ENCODE data around the gene FRY.

Gene FRY

DNA sequence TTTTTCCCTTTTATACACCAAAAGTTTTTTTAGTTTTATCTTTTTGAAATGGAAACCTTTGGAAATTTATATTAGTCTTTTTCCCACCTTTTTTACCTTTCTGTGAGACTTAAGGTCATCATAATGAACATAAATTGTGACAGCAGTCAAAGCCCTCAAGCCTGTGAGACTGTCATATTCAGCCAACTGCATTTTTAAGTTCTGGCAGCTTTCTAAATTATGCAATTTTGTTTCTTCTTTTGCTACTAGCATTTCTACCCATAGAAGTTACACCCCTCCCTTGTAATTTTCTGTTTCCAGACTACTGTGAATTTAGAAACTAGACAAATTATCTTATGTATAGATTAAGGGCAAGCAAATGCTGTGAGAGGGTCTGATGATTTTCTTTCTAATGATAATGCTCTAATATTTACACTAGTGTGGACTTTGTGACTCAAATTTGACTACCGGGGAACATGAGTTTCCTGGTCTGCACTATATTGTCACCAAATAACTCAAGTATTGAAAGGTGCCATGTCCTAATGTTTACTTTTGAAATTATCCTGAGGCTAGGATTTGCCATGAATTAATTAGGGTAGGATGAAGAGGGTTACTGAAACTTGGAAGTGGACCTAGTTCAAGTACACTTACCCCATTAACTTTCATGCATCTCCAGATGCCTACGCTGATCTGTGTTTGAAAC is 43.7 kb downstream of the FRY start:
- TF ChIP-seq, protein P1, sequence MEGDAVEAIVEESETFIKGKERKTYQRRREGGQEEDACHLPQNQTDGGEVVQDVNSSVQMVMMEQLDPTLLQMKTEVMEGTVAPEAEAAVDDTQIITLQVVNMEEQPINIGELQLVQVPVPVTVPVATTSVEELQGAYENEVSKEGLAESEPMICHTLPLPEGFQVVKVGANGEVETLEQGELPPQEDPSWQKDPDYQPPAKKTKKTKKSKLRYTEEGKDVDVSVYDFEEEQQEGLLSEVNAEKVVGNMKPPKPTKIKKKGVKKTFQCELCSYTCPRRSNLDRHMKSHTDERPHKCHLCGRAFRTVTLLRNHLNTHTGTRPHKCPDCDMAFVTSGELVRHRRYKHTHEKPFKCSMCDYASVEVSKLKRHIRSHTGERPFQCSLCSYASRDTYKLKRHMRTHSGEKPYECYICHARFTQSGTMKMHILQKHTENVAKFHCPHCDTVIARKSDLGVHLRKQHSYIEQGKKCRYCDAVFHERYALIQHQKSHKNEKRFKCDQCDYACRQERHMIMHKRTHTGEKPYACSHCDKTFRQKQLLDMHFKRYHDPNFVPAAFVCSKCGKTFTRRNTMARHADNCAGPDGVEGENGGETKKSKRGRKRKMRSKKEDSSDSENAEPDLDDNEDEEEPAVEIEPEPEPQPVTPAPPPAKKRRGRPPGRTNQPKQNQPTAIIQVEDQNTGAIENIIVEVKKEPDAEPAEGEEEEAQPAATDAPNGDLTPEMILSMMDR (IDR thresholded peaks at IDR 0.05; ENCODE audit: insufficient read depth, low read depth, low read length, missing control alignments), result no peak
- DNase-seq (ENCODE audit: low read depth), result no peak
- H3K4me3 ChIP-seq (ENCODE audit: low read length), result no peak overlapping the region

DNA sequence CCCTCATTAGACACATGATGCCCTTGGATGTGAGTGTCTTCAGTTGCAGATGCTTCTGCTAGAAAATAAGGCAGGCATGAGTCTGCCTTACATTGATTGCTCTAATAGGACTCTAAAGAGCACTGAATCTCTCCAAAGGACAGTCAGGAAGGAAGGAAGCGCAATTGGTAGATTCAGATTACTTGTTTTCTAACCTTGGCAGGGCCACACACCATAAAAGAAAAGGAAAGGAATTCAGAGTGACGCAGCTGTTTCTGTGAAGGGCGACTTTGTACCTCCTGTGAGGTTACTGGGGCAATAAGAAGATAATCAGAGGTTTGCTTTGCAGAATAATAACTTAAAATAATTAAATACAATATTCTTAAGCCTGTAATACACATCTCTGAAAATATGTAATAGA is 48.0 kb downstream of the FRY start:
- TF ChIP-seq, protein P1 (IDR thresholded peaks at IDR 0.05; ENCODE audit: insufficient read depth, low read depth, low read length, missing control alignments), result no peak

DNA sequence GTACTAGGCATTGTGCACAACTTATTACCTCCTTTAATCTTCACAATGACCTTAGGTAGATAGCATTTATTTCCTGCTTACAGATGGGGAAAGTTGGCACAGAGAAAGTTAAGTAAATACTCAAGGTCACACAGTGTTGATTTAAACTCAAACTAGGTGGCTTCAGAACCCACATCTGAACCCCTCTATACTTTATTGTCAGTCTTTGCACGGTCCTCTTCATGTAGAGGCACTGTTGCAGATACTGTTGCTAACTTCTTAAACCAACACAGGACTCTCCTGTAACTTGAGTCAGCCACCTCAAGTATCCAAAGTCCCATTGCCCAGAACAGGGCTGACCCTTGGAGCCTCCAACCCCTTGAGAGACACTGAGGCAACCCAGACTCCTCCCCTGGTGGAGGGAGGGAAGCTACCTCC is 48.8 kb downstream of the FRY start:
- TF ChIP-seq, protein P1 (IDR thresholded peaks at IDR 0.05; ENCODE audit: insufficient read depth, low read depth, low read length, missing control alignments), result no peak
- no peak for DNase-seq (ENCODE audit: low read depth)
- H3K4me3 ChIP-seq (ENCODE audit: low read length), result no peak overlapping the region

More for the DNA sequence above, 48.0 kb downstream of the FRY start:
- no peak for DNase-seq (ENCODE audit: low read depth)
- H3K4me3 ChIP-seq (ENCODE audit: low read length), result no peak overlapping the region

DNA sequence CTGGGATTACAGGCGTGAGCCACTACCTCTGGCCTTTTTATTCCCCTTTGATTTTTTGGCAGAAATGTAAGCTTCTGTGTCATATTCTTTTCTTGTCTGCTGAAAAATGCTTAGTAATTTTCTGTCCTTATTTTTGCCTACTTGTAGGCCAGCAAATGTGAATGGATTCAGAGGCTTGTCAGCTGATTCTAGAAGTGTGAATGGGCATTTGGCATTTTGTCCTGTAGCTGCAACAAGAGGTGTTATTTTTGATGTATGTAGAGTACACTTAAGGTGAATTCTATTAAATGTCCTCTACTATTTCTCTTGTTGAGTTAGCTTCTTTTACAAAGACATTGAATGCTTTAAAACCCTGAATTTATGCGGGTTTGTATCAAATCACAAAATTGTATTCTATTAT is 50.0 kb downstream of the FRY start:
- TF ChIP-seq, protein P1 (IDR thresholded peaks at IDR 0.05; ENCODE audit: insufficient read depth, low read depth, low read length, missing control alignments), result no peak
- no peak overlapping the region for H3K4me3 ChIP-seq (ENCODE audit: low read length)
- no peak for DNase-seq (ENCODE audit: low read depth)

DNA sequence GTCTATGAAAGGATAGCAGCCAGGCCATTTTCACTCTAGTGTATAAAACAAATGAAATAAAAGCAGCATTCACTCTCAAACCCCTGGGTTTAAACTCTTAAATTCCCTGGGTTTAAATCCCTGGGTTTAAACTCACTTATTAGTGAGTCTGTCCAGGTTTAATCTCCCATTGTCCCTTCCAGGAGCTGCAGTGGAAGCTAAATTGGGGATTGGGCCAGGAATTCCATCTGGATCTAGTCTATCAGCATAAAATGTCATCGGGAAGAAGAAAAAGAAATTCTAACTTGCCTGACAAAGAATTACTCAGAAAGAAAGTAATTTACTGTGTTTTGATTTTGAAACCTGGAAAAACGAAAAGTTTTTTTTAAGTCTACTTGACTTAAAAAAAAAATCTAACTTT is 54.8 kb downstream of the FRY start:
- H3K4me3 ChIP-seq (ENCODE audit: low read length), result no peak overlapping the region
- TF ChIP-seq, protein P1 (IDR thresholded peaks at IDR 0.05; ENCODE audit: insufficient read depth, low read depth, low read length, missing control alignments), result no peak
- no peak for DNase-seq (ENCODE audit: low read depth)

DNA sequence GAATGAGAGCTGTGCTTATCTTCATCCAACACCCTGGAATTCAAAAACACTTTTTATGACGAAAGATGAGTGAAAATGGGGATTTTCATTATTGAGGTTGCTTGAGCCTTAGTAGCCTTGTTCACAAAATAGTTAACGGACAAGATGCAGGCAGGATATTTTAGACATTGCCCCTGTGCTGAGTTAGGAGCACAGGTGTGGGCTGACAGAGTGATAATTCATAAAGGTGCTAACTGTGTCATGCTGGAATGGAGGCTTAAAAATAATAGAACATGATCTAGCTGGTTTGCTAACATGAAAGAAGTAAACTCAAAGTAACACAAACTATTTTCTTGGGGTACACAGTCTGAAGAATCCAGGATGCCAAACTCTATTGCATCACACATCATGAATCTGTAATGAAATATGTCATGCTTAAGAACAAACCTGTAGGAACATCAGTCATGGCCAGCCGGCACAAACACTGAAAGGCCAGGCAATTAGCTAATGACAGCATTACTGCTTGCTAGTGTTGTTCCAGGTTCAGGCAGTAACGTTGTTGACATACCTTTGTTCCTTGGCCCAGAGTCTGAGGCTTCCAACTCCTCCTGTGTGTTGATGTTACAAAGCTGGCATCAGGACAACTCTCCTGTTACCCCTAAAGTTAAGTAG is 55.3 kb downstream of the FRY start:
- no peak overlapping the region for H3K4me3 ChIP-seq (ENCODE audit: low read length)
- TF ChIP-seq, protein P1 (IDR thresholded peaks at IDR 0.05; ENCODE audit: insufficient read depth, low read depth, low read length, missing control alignments), result no peak
- DNase-seq (ENCODE audit: low read depth), result peak; percentile 9

Measured in epithelial cell of esophagus (primary cell).